ENCODE measurements around the gene IL20RB.

The IL20RB gene

GRCh38 chr3:137039570-137039969 is 81.8 kb downstream of the IL20RB start:
- no peak for DNase-seq (ENCODE audit: low spot score)

DNA sequence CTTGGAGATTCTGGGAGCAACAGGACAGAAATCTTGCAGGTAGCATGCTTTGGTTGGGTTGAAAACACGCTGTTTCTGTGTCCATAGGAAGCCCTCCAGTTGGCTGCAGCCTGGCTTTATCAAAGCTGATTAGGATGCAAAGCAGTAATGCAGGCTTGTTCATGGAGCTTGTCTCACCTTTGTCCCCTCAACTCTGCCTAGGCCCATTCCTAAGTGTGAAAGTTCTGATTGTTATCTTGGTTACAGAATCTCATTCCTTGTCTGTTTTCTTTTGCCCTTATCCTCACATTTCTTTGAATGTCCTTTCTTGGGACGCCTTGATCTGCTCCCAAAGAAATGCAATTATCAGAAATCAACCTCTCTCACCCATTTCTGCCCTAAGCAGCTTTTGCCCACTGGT is 83.5 kb downstream of the IL20RB start:
- DNase-seq (ENCODE audit: low spot score), result no peak

DNA sequence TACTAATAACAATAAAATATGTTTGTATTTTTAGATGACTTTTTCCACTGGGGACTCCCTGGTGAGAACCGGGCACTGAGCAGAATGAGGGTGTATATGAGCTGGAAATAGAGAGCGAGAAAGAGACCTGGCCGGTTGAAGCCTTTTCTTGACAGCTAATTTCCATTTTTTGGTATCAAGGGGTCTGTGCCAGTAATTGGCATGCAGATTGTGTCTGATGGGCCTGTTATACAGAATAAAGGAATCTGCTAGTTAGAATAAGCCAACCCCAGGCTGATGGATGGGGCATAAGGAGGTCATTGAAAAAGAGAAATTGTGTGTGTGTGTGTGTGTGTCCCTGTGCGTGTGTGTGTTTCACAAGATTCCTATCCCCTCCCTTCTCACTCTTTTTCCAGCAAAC is 83.9 kb downstream of the IL20RB start:
- no peak for DNase-seq (ENCODE audit: low spot score)

- no peak for DNase-seq (ENCODE audit: low spot score)
Observed at GRCh38 chr3:137046747-137047146, 89.0 kb downstream of the IL20RB start.

- no peak for DNase-seq (ENCODE audit: low spot score)
Observed at GRCh38 chr3:137047240-137047639, 89.5 kb downstream of the IL20RB start.

DNA sequence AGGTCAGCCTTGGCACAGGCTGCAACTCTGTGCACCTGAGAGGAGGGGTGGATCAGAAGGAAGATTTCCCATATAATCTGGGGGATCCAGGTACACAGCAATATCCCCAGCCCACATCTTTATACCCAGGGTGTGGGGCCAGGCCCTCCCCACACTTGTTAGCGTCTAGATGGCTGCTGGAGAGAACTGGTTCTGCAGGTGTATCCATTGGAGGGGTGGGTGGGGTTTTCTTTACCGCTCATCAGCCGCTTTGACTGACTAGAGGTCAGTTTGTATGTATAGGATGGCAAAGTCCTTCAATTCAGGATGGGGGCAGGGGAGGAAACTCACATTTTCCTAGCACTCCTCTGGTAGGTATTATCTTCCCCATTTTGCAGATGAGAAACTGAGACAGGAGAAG is 92.5 kb downstream of the IL20RB start:
- no peak for DNase-seq (ENCODE audit: low spot score)

DNA sequence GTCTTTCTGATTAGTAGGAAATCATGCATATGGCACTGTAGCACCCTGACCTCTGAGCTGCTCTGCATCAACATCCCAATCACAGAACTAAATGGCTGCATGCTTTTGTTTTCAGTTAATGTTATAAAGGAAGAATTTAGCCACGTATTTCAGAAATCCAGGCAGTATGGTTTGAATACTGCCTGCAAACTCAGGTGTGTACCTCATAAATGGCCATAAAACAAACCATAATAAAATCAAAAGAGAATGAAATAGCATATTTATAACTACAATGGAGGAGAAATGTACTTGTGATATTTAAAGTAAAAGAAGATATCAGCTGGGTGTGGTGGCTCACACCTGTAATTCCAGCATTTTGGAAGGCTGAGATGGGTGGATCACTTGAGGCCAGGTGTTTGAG is 94.5 kb downstream of the IL20RB start:
- DNase-seq (ENCODE audit: low spot score), result no peak
